Hepatocyte (in vitro differentiated cells): Measurements from ENCODE around the gene RMI2. TPM values are rescaled to one million over a fixed set of nuclear protein-coding genes. Genes with fewer than 3 reads are reported as not detected.
A peak's percentile ranks its signal among the peaks of the same experiment; 100 is the strongest.

ENCODE experiments used
- DNase-seq: peaks from one replicate; pipeline ENCODE4 v3.0.0-alpha.2; 2016; ENCODE audit warnings: low spot score
- H2AFZ ChIP-seq: fragments of 200-600 bp; sonication (generic); 2 replicates; pipeline ENCODE4 v1.6.0; 2016; ENCODE audit warnings: antibody characterized with exemption, mild to moderate bottlenecking
- H3K27ac ChIP-seq: fragments of 200-600 bp; sonication (generic); 2 replicates; pipeline ENCODE4 v1.5.1; 2016; ENCODE audit warnings: mild to moderate bottlenecking
- H3K27me3 ChIP-seq: fragments of 200-600 bp; sonication (generic); 2 replicates; pipeline ENCODE4 v1.6.1; 2016
- H3K36me3 ChIP-seq: fragments of 200-600 bp; sonication (generic); replicated peaks from 2 replicates; pipeline ENCODE4 v1.5.1; 2016; ENCODE audit warnings: low read depth; ENCODE audit not compliant: insufficient read depth
- H3K4me1 ChIP-seq: fragments of 200-600 bp; sonication (generic); 2 replicates; pipeline ENCODE4 v1.5.1; 2016; ENCODE audit warnings: mild to moderate bottlenecking, moderate library complexity; ENCODE audit not compliant: insufficient read depth
- H3K4me2 ChIP-seq: fragments of 200-600 bp; sonication (generic); 2 replicates; pipeline ENCODE4 v1.6.0; 2016
- H3K4me3 ChIP-seq: fragments of 200-600 bp; sonication (generic); 2 replicates; pipeline ENCODE4 v1.5.1; 2016; ENCODE audit warnings: mild to moderate bottlenecking
- H3K79me2 ChIP-seq: fragments of 200-600 bp; sonication (generic); 2 replicates; pipeline ENCODE4 v1.6.0; 2017; ENCODE audit warnings: mild to moderate bottlenecking
- H3K9me2 ChIP-seq: fragments of 200-600 bp; sonication (generic); replicated peaks from 2 replicates; pipeline ENCODE4 v1.6.0; 2017; ENCODE audit warnings: mild to moderate bottlenecking; ENCODE audit not compliant: insufficient read depth
- H3K9me3 ChIP-seq: fragments of 200-600 bp; sonication (generic); 2 replicates; pipeline ENCODE4 v1.5.1; 2016; ENCODE audit warnings: low read depth, mild to moderate bottlenecking
- H4K20me1 ChIP-seq: fragments of 200-600 bp; sonication (generic); 2 replicates; pipeline ENCODE4 v1.6.0; 2016; ENCODE audit warnings: mild to moderate bottlenecking; ENCODE audit not compliant: insufficient read depth, poor library complexity, severe bottlenecking
- CTCF ChIP-seq: fragments of 200-600 bp; sonication (generic); IDR thresholded peaks from 2 replicates; pipeline ENCODE4 v1.5.1; 2016; ENCODE audit warnings: antibody characterized with exemption, mild to moderate bottlenecking; ENCODE audit not compliant: poor library complexity
- EZH2 ChIP-seq: fragments of 200-600 bp; sonication (generic); IDR thresholded peaks from 2 replicates; pipeline ENCODE4 v1.6.1; 2016; ENCODE audit warnings: antibody characterized with exemption, mild to moderate bottlenecking, borderline replicate concordance
- EZH2phosphoT487 ChIP-seq: fragments of 200-600 bp; sonication (generic); IDR thresholded peaks from one replicate; pipeline ENCODE4 v1.6.1; 2018; ENCODE audit warnings: antibody characterized with exemption, mild to moderate bottlenecking, low read depth, moderate library complexity; ENCODE audit not compliant: unreplicated experiment, severe bottlenecking
- WGBS: methylation state at CpG from one replicate; pipeline ENCODE4 v1.1.6; 2016; ENCODE audit warnings: low lambda C conversion rate; ENCODE audit errors: missing lambda C conversion rate; 5-methylcytosine and 5-hydroxymethylcytosine counted together
- polyA plus RNA-seq: library from polyadenylated mRNA; unstranded; fragments of >200 nt; fragmentation: Nextera tagmentation; extraction: Ambion mirVana; gene quantifications from 2 replicates; pipeline ENCODE4 v1.2.1, GENCODE V29; 2016
- total RNA-seq: library from RNA; depleted of rRNA; stranded (reverse); fragments of >200 nt; gene quantifications from 2 replicates; pipeline ENCODE4 v1.2.3, GENCODE V29; 2014

The RMI2 gene
- total and polyA plus RNA-seq, 2 experiments from 2014 or later, result 9.8 to 11.4 TPM

GRCh38 chr16:11395008-11395948, 50.0 kb downstream of the RMI2 start:
- Histone ChIP-seq H2AFZ (no peak overlapping the region), H3K4me1 (peaks cover 2% of the 10 kb centered on the region), H3K4me2 (no peak overlapping the region), H3K4me3 (no peak overlapping the region), H3K27ac (no peak overlapping the region), H3K36me3 (no peaks in the 10 kb centered on the region), H3K9me3 (no peaks in the 10 kb centered on the region), H3K9me2 (no peaks in the 10 kb centered on the region), H3K27me3 (no peaks in the 10 kb centered on the region), H4K20me1 (no peaks in the 10 kb centered on the region), H3K79me2 (no peaks in the 10 kb centered on the region)
- 80% methylated on average over 22 of the region's 22 CpGs for WGBS
- TF ChIP-seq CTCF (no peak), EZH2phosphoT487 (no peak), EZH2 (no peak)
- peak; percentile 3 for DNase-seq

GRCh38 chr16:11395949-11396240, 50.6 kb downstream of the RMI2 start:
- 29% methylated on average over 3 of the region's 3 CpGs for WGBS
- Histone ChIP-seq H3K27me3 (no peaks in the 10 kb centered on the region), H2AFZ (no peak overlapping the region), H3K9me3 (no peaks in the 10 kb centered on the region), H3K4me1 (no peaks in the 10 kb centered on the region), H3K79me2 (no peaks in the 10 kb centered on the region), H3K4me3 (no peak overlapping the region), H4K20me1 (no peaks in the 10 kb centered on the region), H3K27ac (no peak overlapping the region), H3K9me2 (no peaks in the 10 kb centered on the region), H3K4me2 (no peak overlapping the region), H3K36me3 (no peaks in the 10 kb centered on the region)
- TF ChIP-seq EZH2 (no peak), EZH2phosphoT487 (no peak), CTCF (no peak)
- DNase-seq, result no peak

GRCh38 chr16:11396241-11397048, 51.2 kb downstream of the RMI2 start:
- no peaks in the 10 kb centered on the region for H3K27me3 ChIP-seq
- no peaks in the 10 kb centered on the region for H3K79me2 ChIP-seq
- no peak overlapping the region for H3K4me2 ChIP-seq
- H3K27ac ChIP-seq, result no peak overlapping the region
- H3K36me3 ChIP-seq, result no peaks in the 10 kb centered on the region
- H3K9me2 ChIP-seq, result no peaks in the 10 kb centered on the region
- no peak overlapping the region for H2AFZ ChIP-seq
- no peak overlapping the region for H3K4me3 ChIP-seq
- TF ChIP-seq EZH2phosphoT487, result no peak
- peak; percentile 99 for TF ChIP-seq CTCF
- H3K9me3 ChIP-seq, result no peaks in the 10 kb centered on the region
- H3K4me1 ChIP-seq, result no peaks in the 10 kb centered on the region
- 44% methylated on average over 24 of the region's 24 CpGs for WGBS
- H4K20me1 ChIP-seq, result no peaks in the 10 kb centered on the region
- peak; percentile 86 for DNase-seq
